Effector memory CD4-positive, alpha-beta T cell (primary cell): ENCODE measurements around the gene CEP131.

Experiments
- DNase-seq, 3 donors: peaks; one replicate each; pipeline ENCODE4 v3.0.0-alpha.2; 2020
- H3K27ac ChIP-seq: 2 replicates; pipeline ENCODE4 v1.7.0; 2013; ENCODE audit warnings: mild to moderate bottlenecking, low read length, moderate library complexity; ENCODE audit not compliant: insufficient read depth, poor library complexity, severe bottlenecking
- H3K27me3 ChIP-seq: replicated peaks from 2 replicates; pipeline ENCODE4 v1.7.0; 2013; ENCODE audit warnings: mild to moderate bottlenecking, low read length; ENCODE audit not compliant: insufficient read depth, control insufficient read depth, poor library complexity, severe bottlenecking
- H3K36me3 ChIP-seq: 2 replicates; pipeline ENCODE4 v1.7.0; 2013; ENCODE audit warnings: mild to moderate bottlenecking, low read length, moderate library complexity; ENCODE audit not compliant: control insufficient read depth, insufficient read depth
- H3K4me1 ChIP-seq: 2 replicates; pipeline ENCODE4 v1.7.0; 2013; ENCODE audit warnings: low read length, mild to moderate bottlenecking; ENCODE audit not compliant: control insufficient read depth, insufficient read depth, poor library complexity, severe bottlenecking
- H3K4me3 ChIP-seq: 2 replicates; pipeline ENCODE4 v1.7.0; 2013; ENCODE audit warnings: low read length, low read depth, mild to moderate bottlenecking; ENCODE audit not compliant: insufficient read depth, poor library complexity, severe bottlenecking
- H3K9me3 ChIP-seq: 2 replicates; pipeline ENCODE4 v1.7.0; 2013; ENCODE audit warnings: mild to moderate bottlenecking, low read length, moderate library complexity; ENCODE audit not compliant: control insufficient read depth

CEP131 gene

DNA sequence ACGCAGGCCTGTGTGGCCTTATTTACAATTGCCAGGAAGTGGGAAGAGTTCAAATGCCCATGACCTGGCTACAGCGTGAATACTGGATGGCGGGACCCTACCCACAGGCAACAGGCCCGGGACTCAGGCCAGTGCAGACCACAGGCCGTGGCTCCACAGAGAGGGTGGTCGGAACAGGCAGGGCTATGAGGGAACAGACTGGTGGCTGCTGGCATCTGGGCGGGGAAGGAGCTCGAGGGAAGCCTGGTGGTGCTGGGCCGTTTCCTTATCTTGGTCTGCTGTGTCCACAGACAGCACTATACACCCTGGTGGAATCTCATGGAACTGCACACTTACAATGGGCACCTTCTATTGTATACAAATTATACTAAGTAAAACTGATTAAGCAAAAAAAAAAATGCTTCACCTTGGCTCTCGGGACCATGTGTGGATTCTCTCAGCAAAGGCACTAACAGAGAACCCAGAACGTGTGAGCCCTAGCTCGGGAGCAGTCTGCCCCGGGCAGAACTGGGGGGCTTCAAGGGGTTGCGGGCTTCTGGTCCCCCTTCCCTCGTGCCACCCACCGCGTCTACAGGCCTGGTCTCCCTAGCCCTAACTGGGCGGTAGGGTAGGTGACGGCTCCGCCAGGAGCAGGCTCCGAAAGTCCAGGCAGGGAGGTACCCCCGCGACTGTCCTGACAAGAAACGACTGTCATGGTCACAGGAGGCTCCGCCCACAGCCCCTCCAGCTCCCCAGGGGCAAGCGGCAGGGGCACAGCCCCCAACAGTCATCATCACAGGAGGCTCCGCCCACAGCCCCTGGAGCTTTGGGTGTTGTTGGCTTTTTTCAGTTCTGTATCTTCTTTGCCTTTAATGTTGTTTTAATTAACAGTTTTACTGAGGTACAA lies 21.8 kb downstream of the CEP131 start:
- H3K36me3 ChIP-seq = no peaks in the 10 kb centered on the region

DNA sequence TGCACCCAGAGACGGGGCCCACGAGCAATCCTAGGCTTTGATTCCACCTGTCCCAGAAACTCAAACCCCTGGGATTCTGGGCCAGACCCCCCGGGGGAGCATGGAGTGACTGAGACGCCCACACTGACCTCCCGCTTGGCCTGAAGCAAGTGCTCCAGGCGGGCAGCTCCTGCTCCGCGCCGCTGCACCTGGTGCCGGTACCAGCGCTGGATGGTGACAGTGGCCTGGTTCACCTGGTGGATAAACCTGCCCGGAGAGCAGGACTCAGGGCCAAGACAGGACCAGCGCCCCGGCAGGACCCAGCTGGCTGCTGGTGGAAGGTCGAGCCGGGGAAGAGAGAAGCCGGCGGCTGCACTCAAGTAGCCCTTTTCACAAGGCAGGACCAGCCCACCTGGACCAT lies 22.6 kb downstream of the CEP131 start:
- no peak overlapping the region for H3K27ac ChIP-seq
- H3K36me3 ChIP-seq = no peaks in the 10 kb centered on the region
- no peak overlapping the region for H3K4me3 ChIP-seq
- H3K27me3 ChIP-seq = no peaks in the 10 kb centered on the region
- no peaks in the 10 kb centered on the region for H3K4me1 ChIP-seq
- H3K9me3 ChIP-seq = no peaks in the 10 kb centered on the region
- DNase-seq = no peak

More for the DNA sequence above, 21.8 kb downstream of the CEP131 start:
- H3K27ac ChIP-seq = no peak overlapping the region
- H3K9me3 ChIP-seq = no peaks in the 10 kb centered on the region
- no peaks in the 10 kb centered on the region for H3K4me1 ChIP-seq
- no peak overlapping the region for H3K4me3 ChIP-seq
- no peak for DNase-seq
- no peaks in the 10 kb centered on the region for H3K27me3 ChIP-seq

- Histone ChIP-seq H3K27ac (no peak overlapping the region), H3K36me3 (no peaks in the 10 kb centered on the region), H3K4me1 (no peaks in the 10 kb centered on the region), H3K27me3 (no peaks in the 10 kb centered on the region), H3K4me3 (no peak overlapping the region), H3K9me3 (no peaks in the 10 kb centered on the region)
- DNase-seq = no peak
These were observed 23.3 kb downstream of the CEP131 start for GRCh38 chr17:81199482-81199830.

DNA sequence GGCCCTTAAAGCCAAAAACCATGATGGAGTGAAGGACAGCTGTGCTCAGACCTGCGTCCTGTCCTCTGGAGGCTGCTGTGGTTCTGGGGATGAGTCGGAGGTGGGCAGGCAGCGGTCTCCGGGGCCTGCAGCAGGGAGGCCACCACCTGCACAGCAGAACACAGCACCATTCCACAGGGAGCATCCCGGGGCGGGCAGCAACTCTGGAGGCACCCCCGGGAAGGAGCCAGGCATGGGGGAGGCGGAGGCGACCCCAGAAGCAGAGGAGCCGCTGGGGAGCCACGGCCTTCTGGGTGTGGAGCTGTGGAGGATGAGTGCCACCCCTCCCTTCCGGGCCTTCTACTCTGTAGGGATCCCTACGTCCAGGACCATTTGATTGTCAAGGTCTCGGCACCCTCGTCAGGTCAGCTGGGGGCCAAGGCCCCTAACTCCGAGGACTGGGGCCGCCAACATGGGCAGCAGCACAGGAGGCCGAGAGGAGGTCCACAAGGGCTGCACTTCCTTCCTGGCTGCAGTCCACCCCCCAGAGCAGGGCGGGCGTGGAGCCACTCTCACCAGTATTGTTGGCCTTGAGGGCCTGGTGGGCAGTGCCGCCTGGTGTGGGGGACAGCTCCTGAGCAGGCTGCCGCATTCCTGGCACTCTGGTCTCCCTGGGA lies 23.8 kb downstream of the CEP131 start:
- Histone ChIP-seq H3K4me1 (no peaks in the 10 kb centered on the region), H3K4me3 (no peak overlapping the region), H3K36me3 (no peaks in the 10 kb centered on the region), H3K27ac (no peak overlapping the region), H3K27me3 (no peaks in the 10 kb centered on the region), H3K9me3 (no peaks in the 10 kb centered on the region)
- DNase-seq = no peak

GRCh38 chr17:81197831-81198490 lies 24.8 kb downstream of the CEP131 start:
- H3K36me3 ChIP-seq = no peaks in the 10 kb centered on the region
- H3K9me3 ChIP-seq = no peaks in the 10 kb centered on the region
- DNase-seq = no peak
- no peak overlapping the region for H3K4me3 ChIP-seq
- no peaks in the 10 kb centered on the region for H3K4me1 ChIP-seq
- H3K27me3 ChIP-seq = no peaks in the 10 kb centered on the region
- no peak overlapping the region for H3K27ac ChIP-seq

- Histone ChIP-seq H3K27ac (no peak overlapping the region), H3K36me3 (no peaks in the 10 kb centered on the region), H3K9me3 (no peaks in the 10 kb centered on the region), H3K4me3 (no peak overlapping the region), H3K4me1 (no peaks in the 10 kb centered on the region), H3K27me3 (no peaks in the 10 kb centered on the region)
- no peak for DNase-seq
These were observed 25.4 kb downstream of the CEP131 start for GRCh38 chr17:81197409-81197795.

DNA sequence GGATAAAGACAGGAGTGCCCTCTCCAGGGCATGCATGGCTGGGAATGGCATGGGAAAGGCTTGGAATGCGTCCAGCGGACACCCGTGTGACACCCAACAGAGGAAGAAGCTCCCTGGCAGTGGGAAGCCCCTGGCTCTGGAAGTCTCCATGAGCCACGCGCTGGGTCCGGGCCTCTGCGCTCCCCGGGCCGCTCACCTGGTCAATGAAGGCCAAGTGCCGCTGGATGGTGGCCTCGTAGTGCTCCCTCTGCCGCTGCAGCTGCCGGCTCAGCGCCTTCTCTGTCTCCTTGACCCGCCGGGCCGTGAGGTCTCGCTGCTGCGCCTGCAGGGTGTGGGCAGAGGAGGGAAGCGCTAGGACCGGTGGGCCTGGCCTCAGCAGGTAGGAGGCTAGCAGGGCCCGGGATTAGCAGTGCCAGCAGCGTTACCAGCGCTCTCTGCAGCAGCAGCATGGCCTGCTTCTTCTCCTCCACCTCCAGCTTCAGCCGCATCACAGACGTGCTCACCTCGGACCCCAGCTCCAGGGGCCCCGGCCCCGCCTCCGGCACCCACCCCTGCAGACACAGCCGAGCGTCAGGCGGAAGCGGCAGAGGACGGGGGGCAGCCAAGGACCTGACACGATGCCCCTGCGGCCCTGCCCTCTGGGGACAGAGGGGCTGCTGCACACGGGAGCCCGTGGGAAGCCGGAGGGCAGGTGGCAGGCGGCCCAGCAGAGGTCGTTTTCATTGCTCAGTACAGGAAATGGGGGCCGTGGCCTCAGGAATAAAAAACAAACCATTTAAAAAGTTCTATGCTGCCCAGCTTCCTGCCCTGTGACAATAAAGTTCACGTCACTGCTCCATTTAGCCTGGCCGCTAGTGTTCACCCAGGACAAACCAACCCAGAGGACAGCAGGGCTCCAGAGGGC lies 26.0 kb downstream of the CEP131 start:
- Histone ChIP-seq H3K4me1 (no peaks in the 10 kb centered on the region), H3K4me3 (no peak overlapping the region), H3K9me3 (no peaks in the 10 kb centered on the region), H3K36me3 (no peaks in the 10 kb centered on the region), H3K27me3 (no peaks in the 10 kb centered on the region), H3K27ac (no peak overlapping the region)
- no peak for DNase-seq

DNA sequence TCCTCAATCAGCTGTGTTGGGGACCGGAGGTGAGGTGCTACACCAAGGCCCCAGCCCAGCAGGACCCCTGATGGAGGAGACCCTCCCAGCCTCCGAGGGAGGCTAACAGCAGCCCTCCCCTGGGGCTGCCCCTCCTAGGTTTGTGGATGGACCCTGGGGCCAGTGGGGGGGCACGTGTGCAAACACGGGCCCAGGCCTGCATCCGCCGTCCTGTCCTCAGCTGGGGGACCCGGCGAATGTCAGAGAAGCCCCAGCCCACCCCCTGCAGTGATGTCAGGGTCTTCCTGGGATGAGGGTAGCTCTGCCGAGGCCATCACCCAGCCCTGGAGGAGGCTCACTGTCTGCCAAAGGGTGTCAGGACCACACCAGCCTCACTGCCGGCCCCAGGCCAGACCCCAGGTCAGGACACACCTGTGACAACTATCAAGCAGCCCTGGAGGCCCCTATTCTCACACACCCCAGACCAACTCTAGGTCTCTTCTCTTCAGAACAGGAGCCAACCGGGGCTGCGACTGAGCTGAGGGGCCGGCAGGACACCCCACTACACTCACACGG lies 26.7 kb downstream of the CEP131 start:
- DNase-seq = no peak
- Histone ChIP-seq H3K27me3 (no peaks in the 10 kb centered on the region), H3K4me1 (no peaks in the 10 kb centered on the region), H3K9me3 (no peaks in the 10 kb centered on the region), H3K27ac (no peak overlapping the region), H3K4me3 (no peak overlapping the region), H3K36me3 (no peaks in the 10 kb centered on the region)
